ENCODE measurements around the gene MMP7.

DNA sequence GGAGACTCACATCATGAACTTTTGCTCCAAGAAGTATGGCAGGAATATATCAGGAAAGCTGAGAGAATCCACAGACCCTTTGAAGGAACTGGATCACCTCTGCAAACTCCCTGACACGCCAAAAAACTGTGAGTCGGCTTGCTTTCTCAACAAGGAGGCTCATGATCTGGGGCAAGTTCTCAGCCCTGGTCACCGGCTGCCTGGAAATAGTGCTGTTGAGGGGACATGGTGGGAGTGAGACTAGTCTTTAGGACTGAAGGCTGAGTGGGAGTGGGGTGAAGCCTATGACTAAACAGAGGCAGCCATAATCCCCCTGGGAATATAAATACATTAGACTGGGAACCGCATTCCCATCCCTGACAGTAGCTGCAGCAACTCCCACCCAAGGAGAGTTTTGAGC, 8.4 kb upstream of the MMP7 start:
- TF ChIP-seq, protein P1, sequence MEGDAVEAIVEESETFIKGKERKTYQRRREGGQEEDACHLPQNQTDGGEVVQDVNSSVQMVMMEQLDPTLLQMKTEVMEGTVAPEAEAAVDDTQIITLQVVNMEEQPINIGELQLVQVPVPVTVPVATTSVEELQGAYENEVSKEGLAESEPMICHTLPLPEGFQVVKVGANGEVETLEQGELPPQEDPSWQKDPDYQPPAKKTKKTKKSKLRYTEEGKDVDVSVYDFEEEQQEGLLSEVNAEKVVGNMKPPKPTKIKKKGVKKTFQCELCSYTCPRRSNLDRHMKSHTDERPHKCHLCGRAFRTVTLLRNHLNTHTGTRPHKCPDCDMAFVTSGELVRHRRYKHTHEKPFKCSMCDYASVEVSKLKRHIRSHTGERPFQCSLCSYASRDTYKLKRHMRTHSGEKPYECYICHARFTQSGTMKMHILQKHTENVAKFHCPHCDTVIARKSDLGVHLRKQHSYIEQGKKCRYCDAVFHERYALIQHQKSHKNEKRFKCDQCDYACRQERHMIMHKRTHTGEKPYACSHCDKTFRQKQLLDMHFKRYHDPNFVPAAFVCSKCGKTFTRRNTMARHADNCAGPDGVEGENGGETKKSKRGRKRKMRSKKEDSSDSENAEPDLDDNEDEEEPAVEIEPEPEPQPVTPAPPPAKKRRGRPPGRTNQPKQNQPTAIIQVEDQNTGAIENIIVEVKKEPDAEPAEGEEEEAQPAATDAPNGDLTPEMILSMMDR (IDR thresholded peaks at IDR 0.05; ENCODE audit: low read depth, low read length), result no peak
- no peak for TF ChIP-seq POLR2A (IDR thresholded peaks at IDR 0.05; ENCODE audit: extremely low read depth, insufficient read length)
- TF ChIP-seq, protein P2, sequence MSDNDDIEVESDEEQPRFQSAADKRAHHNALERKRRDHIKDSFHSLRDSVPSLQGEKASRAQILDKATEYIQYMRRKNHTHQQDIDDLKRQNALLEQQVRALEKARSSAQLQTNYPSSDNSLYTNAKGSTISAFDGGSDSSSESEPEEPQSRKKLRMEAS (IDR thresholded peaks at IDR 0.05; ENCODE audit: low read depth, low read length), result no peak

All from NB4 (cell line).